Occipital lobe (tissue), 2 donors: ENCODE results near the gene LRRC28. TPM values are rescaled to one million over a fixed set of nuclear protein-coding genes. Genes with fewer than 3 reads are reported as not detected.

ENCODE experiments used
- DNase-seq: peaks from one replicate; lab custom pipeline; 2025; lab: John Stamatoyannopoulos, UW
- total RNA-seq: library from RNA; depleted of rRNA; stranded (reverse); fragments of >200 nt; gene quantifications from one replicate; pipeline ENCODE4 v1.2.3, GENCODE V29; 2014

Gene LRRC28
- total RNA-seq, 1 donor from 2014 or later = 40.2 TPM

- peak; percentile 11 for DNase-seq
Observed at GRCh38 chr15:99249270-99249841, 1.9 kb upstream of the LRRC28 start, which contains the start of gene TTC23. TTC23 (minus strand) TSS chr15:99249581; CDS start chr15:99228712, 20,869 bp downstream.

GRCh38 chr15:99250001-99250400 is 1.3 kb upstream of the LRRC28 start:
- no peak for DNase-seq

GRCh38 chr15:99250494-99250856 is 806 bp upstream of the LRRC28 start:
- no peak for DNase-seq

- no peak for DNase-seq
Observed at GRCh38 chr15:99252326-99252725, 1.0 kb downstream of the LRRC28 start.

GRCh38 chr15:99253381-99254090 is 2.3 kb downstream of the LRRC28 start:
- DNase-seq = no peak

- no peak for DNase-seq
Observed at GRCh38 chr15:99257107-99257750, 5.9 kb downstream of the LRRC28 start.

GRCh38 chr15:99264125-99264524 is 12.8 kb downstream of the LRRC28 start:
- no peak for DNase-seq

GRCh38 chr15:99265541-99266070 is 14.3 kb downstream of the LRRC28 start:
- DNase-seq = no peak

GRCh38 chr15:99267957-99268356 is 16.7 kb downstream of the LRRC28 start:
- DNase-seq = no peak

GRCh38 chr15:99268431-99268830 is 17.1 kb downstream of the LRRC28 start:
- DNase-seq = no peak

- DNase-seq = no peak
Observed at GRCh38 chr15:99273801-99274200, 22.5 kb downstream of the LRRC28 start.

GRCh38 chr15:99275061-99275460 is 23.8 kb downstream of the LRRC28 start:
- no peak for DNase-seq

GRCh38 chr15:99275525-99276128 is 24.3 kb downstream of the LRRC28 start:
- DNase-seq = no peak

- no peak for DNase-seq
Observed at GRCh38 chr15:99279290-99279689, 28.0 kb downstream of the LRRC28 start.

GRCh38 chr15:99279827-99280226 is 28.5 kb downstream of the LRRC28 start:
- DNase-seq = no peak

- no peak for DNase-seq
Observed at GRCh38 chr15:99282121-99282520, 30.8 kb downstream of the LRRC28 start.

GRCh38 chr15:99282586-99282985 is 31.3 kb downstream of the LRRC28 start:
- DNase-seq = no peak

- DNase-seq = no peak
Observed at GRCh38 chr15:99283717-99284116, 32.4 kb downstream of the LRRC28 start.

GRCh38 chr15:99291643-99292042 is 40.4 kb downstream of the LRRC28 start:
- no peak for DNase-seq

- DNase-seq = no peak
Observed at GRCh38 chr15:99295840-99296239, 44.6 kb downstream of the LRRC28 start.

- DNase-seq = no peak
Observed at GRCh38 chr15:99296386-99296785, 45.1 kb downstream of the LRRC28 start.

- DNase-seq = no peak
Observed at GRCh38 chr15:99303907-99304306, 52.6 kb downstream of the LRRC28 start.
